Neuronal stem cell (in vitro differentiated cells): ENCODE data around the gene FBXW11.

Source experiments
- DNase-seq: peaks from one replicate; pipeline ENCODE4 v3.0.0-alpha.2; 2013; ENCODE audit warnings: low spot score
- H2AFZ ChIP-seq: one replicate; pipeline ENCODE4 v1.6.1; 2013; ENCODE audit warnings: mild to moderate bottlenecking, low read length, inconsistent platforms
- H2AK5ac ChIP-seq: 2 replicates; pipeline ENCODE4 v1.6.1; 2013; ENCODE audit warnings: low read depth, mild to moderate bottlenecking, inconsistent platforms, low read length, moderate library complexity, mixed read lengths
- H2BK120ac ChIP-seq: 2 replicates; pipeline ENCODE4 v1.6.1; 2013; ENCODE audit warnings: low read depth, mild to moderate bottlenecking, inconsistent platforms, low read length, moderate library complexity, mixed read lengths
- H2BK12ac ChIP-seq: one replicate; pipeline ENCODE4 v1.6.1; 2013; ENCODE audit warnings: low read length, inconsistent platforms
- H2BK15ac ChIP-seq: 2 replicates; pipeline ENCODE4 v1.6.1; 2013; ENCODE audit warnings: mild to moderate bottlenecking, low read length, inconsistent platforms, mixed read lengths
- H2BK5ac ChIP-seq: one replicate; pipeline ENCODE4 v1.6.1; 2013; ENCODE audit warnings: inconsistent platforms, mild to moderate bottlenecking, low read length, moderate library complexity
- H3K14ac ChIP-seq: one replicate; pipeline ENCODE4 v1.6.1; 2013; ENCODE audit warnings: low read length, inconsistent platforms
- H3K18ac ChIP-seq: 2 replicates; pipeline ENCODE4 v1.6.1; 2013; ENCODE audit warnings: low read length, inconsistent platforms
- H3K23ac ChIP-seq: 2 replicates; pipeline ENCODE4 v1.6.1; 2013; ENCODE audit warnings: low read depth, mild to moderate bottlenecking, mixed read lengths, low read length, inconsistent platforms; ENCODE audit not compliant: poor library complexity
- H3K27ac ChIP-seq: replicated peaks from 3 replicates; pipeline ENCODE4 v1.5.1; 2013; ENCODE audit warnings: low read length, inconsistent platforms
- H3K27me3 ChIP-seq, 3 experiments: 2 replicates each; pipeline ENCODE4 v1.6.1; 2013; ENCODE audit warnings: low read length in 3 of 3, mild to moderate bottlenecking in 2 of 3, inconsistent platforms in 1 of 3, low read depth in 1 of 3, mixed read lengths in 1 of 3, moderate library complexity in 1 of 3; ENCODE audit not compliant: control insufficient read depth in 3 of 3, insufficient read depth in 3 of 3
- H3K36me3 ChIP-seq, 2 donors: replicated peaks in 1 of 2; 2 replicates each; pipeline ENCODE4 v1.6.1; 2013; ENCODE audit warnings: low read length in 2 of 2; ENCODE audit not compliant: control insufficient read depth in 2 of 2, insufficient read depth in 2 of 2
- H3K4ac ChIP-seq: 2 replicates; pipeline ENCODE4 v1.6.1; 2013; ENCODE audit warnings: inconsistent platforms, mild to moderate bottlenecking, low read length, moderate library complexity
- H3K4me1 ChIP-seq, 2 donors: 1 replicate in 1 of 2; 2 replicates in 1 of 2; pipeline ENCODE4 v1.6.1; 2013; ENCODE audit warnings: low read length in 2 of 2, low read depth in 1 of 2; ENCODE audit not compliant: control insufficient read depth in 2 of 2, insufficient read depth in 1 of 2
- H3K4me2 ChIP-seq: one replicate; pipeline ENCODE4 v1.6.1; 2013; ENCODE audit warnings: mild to moderate bottlenecking, low read length, inconsistent platforms; ENCODE audit not compliant: insufficient read depth, poor library complexity, severe bottlenecking
- H3K4me3 ChIP-seq, 2 donors: 2 replicates each; pipeline ENCODE4 v1.5.1; 2013; ENCODE audit warnings: low read length in 2 of 2, mild to moderate bottlenecking in 2 of 2, inconsistent platforms in 1 of 2, moderate library complexity in 1 of 2
- H3K79me1 ChIP-seq: one replicate; pipeline ENCODE4 v1.6.1; 2013; ENCODE audit warnings: low read depth, mild to moderate bottlenecking, inconsistent platforms, low read length, moderate library complexity
- H3K9ac ChIP-seq: one replicate; pipeline ENCODE4 v1.6.1; 2013; ENCODE audit warnings: mild to moderate bottlenecking, low read depth, low read length, inconsistent platforms; ENCODE audit not compliant: poor library complexity
- H3K9me3 ChIP-seq, 2 donors: replicated peaks in 1 of 2; 2 replicates each; pipeline versions ENCODE3 to v1.6.1; 2013; ENCODE audit warnings: low read length in 2 of 2, mild to moderate bottlenecking in 2 of 2, inconsistent platforms in 1 of 2, low read depth in 1 of 2, mixed read lengths in 1 of 2, moderate library complexity in 1 of 2; ENCODE audit not compliant: control insufficient read depth in 2 of 2, insufficient read depth in 1 of 2
- H4K8ac ChIP-seq: one replicate; pipeline ENCODE4 v1.6.1; 2013; ENCODE audit warnings: low read depth, mild to moderate bottlenecking, inconsistent platforms, low read length, moderate library complexity
- H4K91ac ChIP-seq: one replicate; pipeline ENCODE4 v1.6.1; 2013; ENCODE audit warnings: low read length, low read depth, mild to moderate bottlenecking, inconsistent platforms; ENCODE audit not compliant: poor library complexity
- WGBS, 2 donors: extraction: QIAGEN DNeasy Blood & Tissue Kit; methylation state at CpG; one replicate each; pipeline ENCODE4 v1.1.7; 2013; ENCODE audit warnings: missing lambda C conversion rate in 2 of 2, mixed read lengths in 1 of 2; ENCODE audit not compliant: insufficient read length in 2 of 2, insufficient replicate concordance in 1 of 2; ENCODE audit errors: extremely low coverage in 2 of 2; 5-methylcytosine and 5-hydroxymethylcytosine counted together

The FBXW11 gene

DNA sequence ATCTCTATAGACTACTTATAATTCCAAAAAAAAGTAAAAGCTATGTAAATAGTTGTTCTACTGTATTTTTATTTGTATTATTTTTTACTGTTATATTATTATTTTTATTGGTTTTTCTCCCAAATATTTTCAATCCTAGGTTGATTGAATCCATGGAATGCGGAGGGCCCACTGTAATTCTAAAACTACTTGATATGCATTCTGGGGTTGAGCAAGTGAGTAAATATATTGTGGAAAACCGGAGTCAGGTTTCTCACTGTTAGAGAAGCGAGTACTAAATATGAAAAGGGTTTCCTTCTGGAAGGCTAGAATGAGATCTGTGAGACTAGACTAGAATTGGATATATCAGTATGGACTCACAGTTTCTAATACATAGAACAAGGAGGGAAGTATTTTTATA, 66.5 kb downstream of the FBXW11 start:
- Histone ChIP-seq H3K27ac (no peak overlapping the region), H3K18ac (no peak overlapping the region), H4K8ac (no peak overlapping the region), H3K4me1 (no peaks in the 10 kb centered on the region), H3K14ac (no peak overlapping the region), H2BK120ac (no peak overlapping the region), H2AK5ac (no peak overlapping the region), H3K79me1 (peaks cover 4% of the 10 kb centered on the region), H2BK12ac (no peak overlapping the region), H3K4ac (no peak overlapping the region), H3K36me3 (no peaks in the 10 kb centered on the region), H2BK5ac (no peak overlapping the region), H3K27me3 (no peaks in the 10 kb centered on the region), H3K9ac (no peak overlapping the region), H2BK15ac (no peak overlapping the region), H4K91ac (no peak overlapping the region), H3K4me3 (no peak overlapping the region), H3K23ac (no peak overlapping the region), H3K4me2 (no peak overlapping the region), H2AFZ (no peak overlapping the region), H3K9me3 (peaks cover 0 to 3% of the 10 kb centered on the region in 2 donors)
- WGBS, 2 donors: no CpG with 5 or more reads among the region's 3 CpGs
- DNase-seq: no peak

DNA sequence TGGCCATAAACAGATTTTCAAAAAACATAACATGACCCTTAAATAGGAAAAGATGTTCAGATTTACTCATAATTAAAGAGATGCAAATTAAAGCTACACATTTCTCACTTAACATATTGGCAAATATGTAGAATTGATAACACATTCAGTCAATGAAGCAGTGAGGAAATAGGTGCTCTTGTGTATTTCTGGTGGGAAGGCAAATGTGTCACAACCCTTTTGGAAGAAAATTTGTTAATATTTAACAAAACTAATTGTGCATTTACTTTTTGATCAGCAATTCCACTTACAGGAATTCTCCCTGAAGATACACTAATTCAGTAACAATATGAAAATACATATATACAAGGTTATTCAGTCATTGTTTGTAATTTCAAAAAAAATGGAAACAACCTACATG, 68.1 kb downstream of the FBXW11 start:
- Histone ChIP-seq H3K23ac (no peak overlapping the region), H3K27ac (no peak overlapping the region), H2BK120ac (no peak overlapping the region), H3K18ac (no peak overlapping the region), H3K14ac (no peak overlapping the region), H4K91ac (no peak overlapping the region), H2BK12ac (no peak overlapping the region), H3K27me3 (no peaks in the 10 kb centered on the region), H3K36me3 (peaks cover 0 to 2% of the 10 kb centered on the region in 2 donors), H3K4me2 (no peak overlapping the region), H3K9me3 (peaks cover 0 to 6% of the 10 kb centered on the region in 2 donors), H2AK5ac (no peak overlapping the region), H2BK5ac (no peak overlapping the region), H3K4me3 (no peak overlapping the region), H2BK15ac (no peak overlapping the region), H3K4me1 (no peaks in the 10 kb centered on the region), H3K9ac (no peak overlapping the region), H4K8ac (no peak overlapping the region), H2AFZ (no peak overlapping the region), H3K79me1 (peaks cover 4% of the 10 kb centered on the region), H3K4ac (no peak overlapping the region)
- no peak for DNase-seq

DNA sequence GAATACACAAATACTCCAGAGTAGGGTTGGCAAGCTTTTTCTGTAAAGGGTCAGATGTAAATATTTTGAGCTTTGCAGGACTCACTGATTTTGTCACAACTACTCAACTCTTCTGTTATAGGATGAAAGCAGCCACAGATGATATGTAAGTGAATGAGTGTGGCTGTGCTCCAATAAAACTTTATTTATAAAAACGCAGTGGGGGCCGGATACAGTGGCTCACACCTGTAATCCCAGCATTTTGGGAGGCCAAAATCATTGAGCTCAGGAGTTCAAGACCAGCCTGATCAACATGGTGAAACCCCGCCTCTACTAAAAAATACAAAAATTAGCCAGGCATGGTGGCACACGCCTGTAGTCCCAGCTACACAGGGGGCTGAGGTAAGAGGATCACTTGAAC, 69.1 kb downstream of the FBXW11 start:
- no CpG with 5 or more reads among the region's 4 CpGs for WGBS, 2 donors
- Histone ChIP-seq H3K9ac (no peak overlapping the region), H4K8ac (no peak overlapping the region), H2AFZ (no peak overlapping the region), H3K4me3 (no peak overlapping the region), H3K27me3 (no peaks in the 10 kb centered on the region), H3K18ac (no peak overlapping the region), H2BK120ac (no peak overlapping the region), H3K23ac (no peak overlapping the region), H3K36me3 (peaks cover 0 to 3% of the 10 kb centered on the region in 2 donors), H2BK12ac (no peak overlapping the region), H3K79me1 (peaks cover 2% of the 10 kb centered on the region), H3K9me3 (peaks cover 0 to 7% of the 10 kb centered on the region in 2 donors), H3K4ac (no peak overlapping the region), H3K14ac (no peak overlapping the region), H2BK5ac (no peak overlapping the region), H2BK15ac (no peak overlapping the region), H4K91ac (no peak overlapping the region), H3K4me1 (no peaks in the 10 kb centered on the region), H3K27ac (no peak overlapping the region), H3K4me2 (no peak overlapping the region), H2AK5ac (no peak overlapping the region)
- DNase-seq: no peak

DNA sequence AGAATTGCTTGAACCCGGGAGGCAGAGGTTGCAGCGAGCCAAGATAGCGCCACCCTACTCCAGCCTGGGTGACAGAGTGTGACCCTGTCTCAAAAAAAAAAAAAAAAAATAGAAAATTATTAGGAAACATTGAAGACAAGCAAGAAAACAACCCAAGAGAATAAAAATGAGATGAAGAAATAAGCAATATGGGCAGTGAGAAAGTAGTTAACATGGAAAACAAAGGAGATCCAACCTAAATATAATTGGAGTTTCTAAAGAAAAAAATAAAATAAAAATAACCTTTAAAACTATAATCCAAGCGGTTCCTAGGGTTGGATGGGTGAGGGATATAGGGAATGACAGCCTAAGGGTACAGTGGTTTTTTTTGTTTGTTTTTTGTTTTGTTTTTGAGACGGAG, 71.9 kb downstream of the FBXW11 start:
- H2AFZ ChIP-seq: no peak overlapping the region
- H2BK5ac ChIP-seq: no peak overlapping the region
- no peak overlapping the region for H2BK12ac ChIP-seq
- H2AK5ac ChIP-seq: no peak overlapping the region
- H3K27ac ChIP-seq: no peak overlapping the region
- H3K9me3 ChIP-seq: peaks cover 0 to 24% of the 10 kb centered on the region in 2 donors
- peaks cover 3% of the 10 kb centered on the region for H3K79me1 ChIP-seq
- H3K4me2 ChIP-seq: no peak overlapping the region
- WGBS, 2 donors: no CpG with 5 or more reads among the region's 5 CpGs
- H4K91ac ChIP-seq: no peak overlapping the region
- H2BK15ac ChIP-seq: no peak overlapping the region
- H4K8ac ChIP-seq: no peak overlapping the region
- H3K4me1 ChIP-seq: no peaks in the 10 kb centered on the region
- H2BK120ac ChIP-seq: no peak overlapping the region
- no peak overlapping the region for H3K23ac ChIP-seq
- DNase-seq: no peak
- peaks cover 0 to 3% of the 10 kb centered on the region in 2 donors for H3K36me3 ChIP-seq
- H3K18ac ChIP-seq: no peak overlapping the region
- no peak overlapping the region for H3K9ac ChIP-seq
- no peak overlapping the region for H3K14ac ChIP-seq
- H3K4ac ChIP-seq: no peak overlapping the region
- no peaks in the 10 kb centered on the region for H3K27me3 ChIP-seq
- no peak overlapping the region for H3K4me3 ChIP-seq
